ENCODE data around the gene TRIM5. TPM values are rescaled to one million over a fixed set of nuclear protein-coding genes. Genes with fewer than 3 reads are reported as not detected.
"Not testable (repeated sequence)": the region's sequence is repeated elsewhere in the genome, so short reads cannot be mapped to it uniquely, and the experiment has no call there.

TRIM5 gene
- total RNA-seq, 1 donor from 2014 or later = 12.5 TPM

- Histone ChIP-seq H3K9ac (ENCODE audit: low read depth in 1 of 3, low read length in 3 of 3) (no peak overlapping the region), H3K9me3 (ENCODE audit: control insufficient read depth in 3 of 3, low read length in 3 of 3) (no peaks in the 10 kb centered on the region), H3K27me3 (ENCODE audit: control insufficient read depth in 3 of 3, insufficient read depth in 3 of 3, low read length in 3 of 3) (no peaks in the 10 kb centered on the region), H3K4me1 (ENCODE audit: control insufficient read depth in 3 of 3, insufficient read depth in 3 of 3, low read length in 3 of 3) (no peaks in the 10 kb centered on the region), H3K4me3 (ENCODE audit: low read length in 3 of 3) (no peak overlapping the region), H3K27ac (ENCODE audit: low read depth, low read length) (no peak overlapping the region), H3K36me3 (ENCODE audit: control insufficient read depth in 3 of 3, insufficient read depth in 3 of 3, low read length in 3 of 3) (peaks cover 0 to 16% (median 10%) of the 10 kb centered on the region in 3 donors)
These were observed 19.1 kb upstream of the TRIM5 start for GRCh38 chr11:5703741-5704536.

GRCh38 chr11:5701055-5701577 lies 16.2 kb upstream of the TRIM5 start:
- H3K9me3 ChIP-seq (ENCODE audit: control insufficient read depth in 3 of 3, low read length in 3 of 3) = no peaks in the 10 kb centered on the region
- H3K27me3 ChIP-seq (ENCODE audit: control insufficient read depth in 3 of 3, insufficient read depth in 3 of 3, low read length in 3 of 3) = no peaks in the 10 kb centered on the region
- peaks cover 0 to 19% (median 13%) of the 10 kb centered on the region in 3 donors for H3K36me3 ChIP-seq (ENCODE audit: control insufficient read depth in 3 of 3, insufficient read depth in 3 of 3, low read length in 3 of 3)
- H3K4me3 ChIP-seq (ENCODE audit: low read length in 3 of 3) = no peak overlapping the region
- H3K4me1 ChIP-seq (ENCODE audit: control insufficient read depth in 3 of 3, insufficient read depth in 3 of 3, low read length in 3 of 3) = no peaks in the 10 kb centered on the region
- H3K9ac ChIP-seq (ENCODE audit: low read depth in 1 of 3, low read length in 3 of 3) = no peak overlapping the region
- no peak overlapping the region for H3K27ac ChIP-seq (ENCODE audit: low read depth, low read length)

GRCh38 chr11:5700421-5701054 lies 15.7 kb upstream of the TRIM5 start:
- no peaks in the 10 kb centered on the region for H3K9me3 ChIP-seq (ENCODE audit: control insufficient read depth in 3 of 3, low read length in 3 of 3)
- H3K36me3 ChIP-seq (ENCODE audit: control insufficient read depth in 3 of 3, insufficient read depth in 3 of 3, low read length in 3 of 3) = peaks cover 0 to 20% (median 14%) of the 10 kb centered on the region in 3 donors
- H3K27me3 ChIP-seq (ENCODE audit: control insufficient read depth in 3 of 3, insufficient read depth in 3 of 3, low read length in 3 of 3) = no peaks in the 10 kb centered on the region
- H3K4me1 ChIP-seq (ENCODE audit: control insufficient read depth in 3 of 3, insufficient read depth in 3 of 3, low read length in 3 of 3) = no peaks in the 10 kb centered on the region
- H3K4me3 ChIP-seq (ENCODE audit: low read length in 3 of 3) = no peak overlapping the region
- no peak overlapping the region for H3K9ac ChIP-seq (ENCODE audit: low read depth in 1 of 3, low read length in 3 of 3)
- H3K27ac ChIP-seq (ENCODE audit: low read depth, low read length) = no peak overlapping the region

GRCh38 chr11:5698281-5698680 lies 13.4 kb upstream of the TRIM5 start:
- Histone ChIP-seq H3K36me3 (ENCODE audit: control insufficient read depth in 3 of 3, insufficient read depth in 3 of 3, low read length in 3 of 3) (peaks cover 0 to 20% (median 14%) of the 10 kb centered on the region in 3 donors), H3K9me3 (ENCODE audit: control insufficient read depth in 3 of 3, low read length in 3 of 3) (no peaks in the 10 kb centered on the region), H3K4me1 (ENCODE audit: control insufficient read depth in 3 of 3, insufficient read depth in 3 of 3, low read length in 3 of 3) (no peaks in the 10 kb centered on the region)

GRCh38 chr11:5696210-5696609 lies 11.3 kb upstream of the TRIM5 start:
- no peaks in the 10 kb centered on the region for H3K9me3 ChIP-seq (ENCODE audit: control insufficient read depth in 3 of 3, low read length in 3 of 3)
- H3K27me3 ChIP-seq (ENCODE audit: control insufficient read depth in 3 of 3, insufficient read depth in 3 of 3, low read length in 3 of 3) = no peaks in the 10 kb centered on the region
- peaks cover 0 to 15% (median 11%) of the 10 kb centered on the region in 3 donors for H3K36me3 ChIP-seq (ENCODE audit: control insufficient read depth in 3 of 3, insufficient read depth in 3 of 3, low read length in 3 of 3)
- H3K4me3 ChIP-seq (ENCODE audit: low read length in 3 of 3) = no peak overlapping the region
- H3K27ac ChIP-seq (ENCODE audit: low read depth, low read length) = no peak overlapping the region
- H3K4me1 ChIP-seq (ENCODE audit: control insufficient read depth in 3 of 3, insufficient read depth in 3 of 3, low read length in 3 of 3) = no peaks in the 10 kb centered on the region
- peak overlapping the region in 1 of 3 donors; percentile 7 for H3K9ac ChIP-seq (ENCODE audit: low read depth in 1 of 3, low read length in 3 of 3)

More at GRCh38 chr11:5698281-5698680, 13.4 kb upstream of the TRIM5 start:
- Histone ChIP-seq H3K4me3 (ENCODE audit: low read length in 3 of 3) (no peak overlapping the region), H3K27me3 (ENCODE audit: control insufficient read depth in 3 of 3, insufficient read depth in 3 of 3, low read length in 3 of 3) (no peaks in the 10 kb centered on the region), H3K9ac (ENCODE audit: low read depth in 1 of 3, low read length in 3 of 3) (no peak overlapping the region), H3K27ac (ENCODE audit: low read depth, low read length) (no peak overlapping the region)

GRCh38 chr11:5695580-5695979 lies 10.7 kb upstream of the TRIM5 start:
- no peak overlapping the region for H3K27ac ChIP-seq (ENCODE audit: low read depth, low read length)
- H3K4me1 ChIP-seq (ENCODE audit: control insufficient read depth in 3 of 3, insufficient read depth in 3 of 3, low read length in 3 of 3) = peaks cover 0 to 5% (median 0%) of the 10 kb centered on the region in 3 donors
- H3K9ac ChIP-seq (ENCODE audit: low read depth in 1 of 3, low read length in 3 of 3) = no peak overlapping the region
- H3K4me3 ChIP-seq (ENCODE audit: low read length in 3 of 3) = no peak overlapping the region
- no peaks in the 10 kb centered on the region for H3K27me3 ChIP-seq (ENCODE audit: control insufficient read depth in 3 of 3, insufficient read depth in 3 of 3, low read length in 3 of 3)
- no peaks in the 10 kb centered on the region for H3K9me3 ChIP-seq (ENCODE audit: control insufficient read depth in 3 of 3, low read length in 3 of 3)
- H3K36me3 ChIP-seq (ENCODE audit: control insufficient read depth in 3 of 3, insufficient read depth in 3 of 3, low read length in 3 of 3) = peaks cover 0 to 15% (median 11%) of the 10 kb centered on the region in 3 donors

- Histone ChIP-seq H3K9me3 (ENCODE audit: control insufficient read depth in 3 of 3, low read length in 3 of 3) (no peaks in the 10 kb centered on the region), H3K27me3 (ENCODE audit: control insufficient read depth in 3 of 3, insufficient read depth in 3 of 3, low read length in 3 of 3) (no peaks in the 10 kb centered on the region), H3K4me3 (ENCODE audit: low read length in 3 of 3) (no peak overlapping the region), H3K27ac (ENCODE audit: low read depth, low read length) (no peak overlapping the region), H3K4me1 (ENCODE audit: control insufficient read depth in 3 of 3, insufficient read depth in 3 of 3, low read length in 3 of 3) (peaks cover 0 to 7% (median 0%) of the 10 kb centered on the region in 3 donors), H3K36me3 (ENCODE audit: control insufficient read depth in 3 of 3, insufficient read depth in 3 of 3, low read length in 3 of 3) (peaks cover 0 to 15% (median 11%) of the 10 kb centered on the region in 3 donors), H3K9ac (ENCODE audit: low read depth in 1 of 3, low read length in 3 of 3) (no peak overlapping the region)
These were observed 9.8 kb upstream of the TRIM5 start for GRCh38 chr11:5694642-5695041.

- peaks cover 0 to 7% (median 0%) of the 10 kb centered on the region in 3 donors for H3K4me1 ChIP-seq (ENCODE audit: control insufficient read depth in 3 of 3, insufficient read depth in 3 of 3, low read length in 3 of 3)
- H3K27ac ChIP-seq (ENCODE audit: low read depth, low read length) = no peak overlapping the region
- H3K27me3 ChIP-seq (ENCODE audit: control insufficient read depth in 3 of 3, insufficient read depth in 3 of 3, low read length in 3 of 3) = no peaks in the 10 kb centered on the region
- H3K36me3 ChIP-seq (ENCODE audit: control insufficient read depth in 3 of 3, insufficient read depth in 3 of 3, low read length in 3 of 3) = peaks cover 0 to 6% (median 5%) of the 10 kb centered on the region in 3 donors
- no peak overlapping the region for H3K9ac ChIP-seq (ENCODE audit: low read depth in 1 of 3, low read length in 3 of 3)
- H3K4me3 ChIP-seq (ENCODE audit: low read length in 3 of 3) = peak overlapping the region in 1 of 3 donors; percentile 8
- no peaks in the 10 kb centered on the region for H3K9me3 ChIP-seq (ENCODE audit: control insufficient read depth in 3 of 3, low read length in 3 of 3)
These were observed 7.1 kb upstream of the TRIM5 start for GRCh38 chr11:5691964-5692361.

- Histone ChIP-seq H3K9ac (ENCODE audit: low read depth in 1 of 3, low read length in 3 of 3) (peak overlapping the region in 2 of 3 donors; percentile 35 to 52), H3K27ac (ENCODE audit: low read depth, low read length) (peak overlapping the region; percentile 83), H3K4me3 (ENCODE audit: low read length in 3 of 3) (peak overlapping the region; percentile 62 to 64 (median 63))
- H3K36me3 ChIP-seq (ENCODE audit: control insufficient read depth in 3 of 3, insufficient read depth in 3 of 3, low read length in 3 of 3); H3K27me3 ChIP-seq (ENCODE audit: control insufficient read depth in 3 of 3, insufficient read depth in 3 of 3, low read length in 3 of 3); H3K9me3 ChIP-seq (ENCODE audit: control insufficient read depth in 3 of 3, low read length in 3 of 3); H3K4me1 ChIP-seq (ENCODE audit: control insufficient read depth in 3 of 3, insufficient read depth in 3 of 3, low read length in 3 of 3): not testable (repeated sequence)
These were observed 6.5 kb upstream of the TRIM5 start for GRCh38 chr11:5691238-5691963.
